H1 (cell line): ENCODE measurements around the gene PSMC2. TPM values are rescaled to one million over a fixed set of nuclear protein-coding genes. Genes with fewer than 3 reads are reported as not detected.

ENCODE experiments used
- CTCF ChIA-PET: fragments of 300-600 bp; sonication (Branson Sonifier 250); formaldehyde crosslinking; loops from one replicate; lab custom pipeline; 2021; ENCODE audit not compliant: partially characterized antibody; lab: Charles Lee
- POLR2A ChIA-PET: fragments of 300-600 bp; sonication (Branson Sonifier 250); formaldehyde crosslinking; loops from one replicate; lab custom pipeline; 2021; ENCODE audit warnings: inconsistent platforms; ENCODE audit not compliant: partially characterized antibody; lab: Charles Lee
- DNase-seq, 2 experiments: peaks; one replicate each; pipeline versions ENCODE4 v3.0.0 to v3.0.0-alpha.2; 2010 to 2022; ENCODE audit warnings: low spot score in 2 of 2, low read depth in 1 of 2, mixed read lengths in 1 of 2
- FAIRE-seq: peaks from 2 replicates; lab custom pipeline; 2011; peaks lifted over from hg19 to GRCh38; lab: Jason Lieb, UNC
- H2AFZ ChIP-seq: 2 replicates; pipeline ENCODE4 v1.8.1; 2012; ENCODE audit warnings: low read length, inconsistent platforms
- H2AK5ac ChIP-seq: 2 replicates; pipeline ENCODE4 v1.6.1; 2013; ENCODE audit warnings: low read depth, low read length
- H2BK120ac ChIP-seq: replicated peaks from 2 replicates; pipeline ENCODE3; 2013; ENCODE audit warnings: low read depth, low read length, inconsistent platforms
- H2BK12ac ChIP-seq: 2 replicates; pipeline ENCODE4 v1.6.1; 2013; ENCODE audit warnings: low read depth, low read length
- H2BK15ac ChIP-seq: 2 replicates; pipeline ENCODE4 v1.6.1; 2013; ENCODE audit warnings: low read length
- H2BK20ac ChIP-seq: 2 replicates; pipeline ENCODE4 v1.6.1; 2013; ENCODE audit warnings: low read length
- H2BK5ac ChIP-seq: 2 replicates; pipeline ENCODE4 v1.6.1; 2013; ENCODE audit warnings: low read depth, low read length
- H3K14ac ChIP-seq: 2 replicates; pipeline ENCODE4 v1.6.1; 2013; ENCODE audit warnings: inconsistent platforms; ENCODE audit not compliant: insufficient read length
- H3K18ac ChIP-seq: 2 replicates; pipeline ENCODE4 v1.6.1; 2013; ENCODE audit warnings: low read length; ENCODE audit errors: extremely low read depth
- H3K23ac ChIP-seq: 2 replicates; pipeline ENCODE4 v1.6.1; 2013; ENCODE audit warnings: inconsistent platforms; ENCODE audit not compliant: insufficient read length
- H3K23me2 ChIP-seq: 2 replicates; pipeline ENCODE4 v1.6.1; 2013; ENCODE audit warnings: low read depth, low read length
- H3K27ac ChIP-seq: 2 replicates; pipeline ENCODE4 v1.6.1; 2011; ENCODE audit warnings: low read depth, low read length, inconsistent platforms
- H3K27me3 ChIP-seq, 4 experiments: replicated peaks in 1 of 4; 1 replicate in 1 of 4; 2 replicates in 3 of 4; pipeline versions ENCODE4 v1.6.1 to v1.8.1; 2011 to 2013; ENCODE audit warnings: low read length in 3 of 4, mild to moderate bottlenecking in 3 of 4, inconsistent platforms in 2 of 4, mixed read lengths in 2 of 4, moderate library complexity in 1 of 4; ENCODE audit not compliant: control insufficient read depth in 3 of 4, insufficient read depth in 3 of 4; ENCODE audit errors: extremely low read depth in 1 of 4
- H3K36me3 ChIP-seq, 4 experiments: 2 replicates each; pipeline versions ENCODE4 v1.6.1 to v1.8.1; 2011 to 2013; ENCODE audit warnings: mild to moderate bottlenecking in 4 of 4, low read length in 3 of 4, moderate library complexity in 2 of 4, control low read depth in 1 of 4, inconsistent platforms in 1 of 4; ENCODE audit not compliant: insufficient read depth in 4 of 4, control insufficient read depth in 2 of 4
- H3K4ac ChIP-seq: replicated peaks from 2 replicates; pipeline ENCODE3; 2013; ENCODE audit warnings: low read length, low read depth, mixed read lengths, inconsistent platforms; ENCODE audit not compliant: insufficient read length
- H3K4me1 ChIP-seq, 4 experiments: replicated peaks in 1 of 4; 1 replicate in 1 of 4; 2 replicates in 3 of 4; pipeline versions ENCODE4 v1.6.1 to v1.8.1; 2011 to 2013; ENCODE audit warnings: low read length in 3 of 4, inconsistent platforms in 2 of 4, mixed read lengths in 1 of 4; ENCODE audit not compliant: insufficient read depth in 4 of 4, control insufficient read depth in 3 of 4
- H3K4me2 ChIP-seq, 2 experiments: 2 replicates each; pipeline versions ENCODE4 v1.6.1 to v1.8.1; 2011 to 2013; ENCODE audit warnings: low read depth in 2 of 2, low read length in 2 of 2, control low read depth in 1 of 2, inconsistent platforms in 1 of 2, mild to moderate bottlenecking in 1 of 2; ENCODE audit not compliant: insufficient read depth in 1 of 2
- H3K4me3 ChIP-seq, 4 experiments: fragments of 200-600, 300-600 bp in 1 of 4; sonication (generic), shearing (Covaris generic), sonication (Bioruptor Twin) in 1 of 4; 2 replicates each; pipeline versions ENCODE4 v1.5.1 to v1.8.1; 2011 to 2016; ENCODE audit warnings: low read length in 4 of 4, low read depth in 3 of 4, control low read depth in 2 of 4, inconsistent platforms in 2 of 4, mild to moderate bottlenecking in 2 of 4, mixed read lengths in 1 of 4, moderate library complexity in 1 of 4; ENCODE audit not compliant: insufficient read depth in 2 of 4; ENCODE audit errors: extremely low read depth in 1 of 4
- H3K56ac ChIP-seq: replicated peaks from 2 replicates; pipeline ENCODE3; 2013; ENCODE audit warnings: low read depth, mild to moderate bottlenecking, mixed read lengths, low read length, inconsistent platforms; ENCODE audit not compliant: insufficient read length
- H3K79me1 ChIP-seq: 2 replicates; pipeline ENCODE4 v1.6.1; 2013; ENCODE audit warnings: low read depth, low read length, control low read depth
- H3K79me2 ChIP-seq, 2 experiments: 2 replicates each; pipeline versions ENCODE4 v1.6.1 to v1.8.1; 2012 to 2013; ENCODE audit warnings: low read length in 2 of 2, mild to moderate bottlenecking in 2 of 2, inconsistent platforms in 1 of 2; ENCODE audit not compliant: insufficient read depth in 2 of 2, control insufficient read depth in 1 of 2
- H3K9ac ChIP-seq, 4 experiments: replicated peaks in 1 of 4; 1 replicate in 1 of 4; 2 replicates in 3 of 4; pipeline versions ENCODE4 v1.6.1 to v1.8.1; 2011 to 2013; ENCODE audit warnings: low read depth in 3 of 4, low read length in 3 of 4, control low read depth in 2 of 4, mild to moderate bottlenecking in 2 of 4, moderate library complexity in 2 of 4, inconsistent platforms in 1 of 4; ENCODE audit errors: extremely low read depth in 1 of 4
- H3K9me3 ChIP-seq, 2 experiments: 2 replicates each; pipeline versions ENCODE4 v1.6.1 to v1.8.1; 2012 to 2013; ENCODE audit warnings: mild to moderate bottlenecking in 2 of 2, moderate library complexity in 2 of 2, control low read depth in 1 of 2, inconsistent platforms in 1 of 2, low read depth in 1 of 2, low read length in 1 of 2, mixed read lengths in 1 of 2; ENCODE audit not compliant: insufficient read depth in 2 of 2
- H4K20me1 ChIP-seq, 2 experiments: replicated peaks in 1 of 2; 2 replicates each; pipeline versions ENCODE3 to v1.8.1; 2011 to 2013; ENCODE audit warnings: inconsistent platforms in 2 of 2, low read length in 2 of 2, mild to moderate bottlenecking in 1 of 2; ENCODE audit not compliant: insufficient read depth in 2 of 2, control insufficient read depth in 1 of 2
- H4K5ac ChIP-seq: 2 replicates; pipeline ENCODE4 v1.6.1; 2013; ENCODE audit warnings: low read length, low read depth, mixed read lengths, inconsistent platforms; ENCODE audit not compliant: insufficient read length
- H4K8ac ChIP-seq: 2 replicates; pipeline ENCODE4 v1.8.0; 2013; ENCODE audit warnings: mild to moderate bottlenecking, moderate library complexity, low read length, inconsistent platforms; ENCODE audit not compliant: insufficient read depth; ENCODE audit errors: extremely low read depth
- H4K91ac ChIP-seq: replicated peaks from 2 replicates; pipeline ENCODE3; 2013; ENCODE audit warnings: low read length, mixed read lengths, inconsistent platforms; ENCODE audit not compliant: insufficient read length
- CBX5 ChIP-seq: fragments of 300-800, 300-1000 bp; sonication (generic); IDR thresholded peaks from 2 replicates; pipeline ENCODE4 v1.7.1; 2016; ENCODE audit warnings: antibody characterized with exemption, low read length, low read depth
- CREB1 ChIP-seq: IDR thresholded peaks from 2 replicates; pipeline ENCODE4 v1.6.1; 2012; ENCODE audit warnings: inconsistent platforms
- EP300 ChIP-seq, 2 experiments: IDR thresholded peaks; 1 replicate in 1 of 2; 2 replicates in 1 of 2; pipeline ENCODE4 v1.6.1; 2011 to 2012; ENCODE audit warnings: low read depth in 2 of 2, low read length in 2 of 2, mild to moderate bottlenecking in 2 of 2, borderline replicate concordance in 1 of 2, inconsistent platforms in 1 of 2, moderate library complexity in 1 of 2
- EZH2 ChIP-seq: fragments of 200-600 bp; sonication (generic); IDR thresholded peaks from 2 replicates; pipeline ENCODE4 v1.7.1; 2012; ENCODE audit warnings: low read depth, mild to moderate bottlenecking, moderate library complexity, low read length, inconsistent platforms; ENCODE audit not compliant: severe bottlenecking
- HDAC2 ChIP-seq, 2 experiments: fragments of 300-600 bp in 1 of 2; sonication (generic) in 1 of 2; IDR thresholded peaks; 2 replicates each; pipeline ENCODE4 v1.6.1; 2011 to 2012; ENCODE audit warnings: low read depth in 2 of 2, low read length in 2 of 2, mild to moderate bottlenecking in 2 of 2, moderate library complexity in 2 of 2, borderline replicate concordance in 1 of 2, inconsistent platforms in 1 of 2
- JUN ChIP-seq: IDR thresholded peaks from 2 replicates; pipeline ENCODE4 v1.6.1; 2011; ENCODE audit warnings: low read depth, mild to moderate bottlenecking, improper control_type of control experiment, low read length
- KDM1A ChIP-seq: fragments of 200-600, 300-600 bp; sonication (generic); IDR thresholded peaks from 2 replicates; pipeline ENCODE4 v1.7.1; 2016; ENCODE audit warnings: mild to moderate bottlenecking, low read length, borderline replicate concordance
- POLR2AphosphoS5 ChIP-seq: IDR thresholded peaks from 2 replicates; pipeline ENCODE4 v1.6.1; 2011; ENCODE audit warnings: low read depth, low read length
- RAD21 ChIP-seq, 2 experiments: IDR thresholded peaks in 1 of 2; conservative IDR thresholded peaks in 1 of 2; 2 replicates each; pipeline ENCODE4 v1.6.1; 2011; ENCODE audit warnings: low read depth in 2 of 2, low read length in 2 of 2, improper control_type of control experiment in 1 of 2, inconsistent platforms in 1 of 2, mild to moderate bottlenecking in 1 of 2, moderate library complexity in 1 of 2
- RXRA ChIP-seq: IDR thresholded peaks from 2 replicates; pipeline ENCODE4 v1.6.1; 2011; ENCODE audit warnings: low read depth, mild to moderate bottlenecking, low read length, moderate library complexity; ENCODE audit not compliant: insufficient read depth
- SAP30 ChIP-seq: fragments of 300-600 bp; sonication (generic); IDR thresholded peaks from 2 replicates; pipeline ENCODE4 v1.7.1; 2012; ENCODE audit warnings: low read length, moderate library complexity, mild to moderate bottlenecking, inconsistent platforms; ENCODE audit not compliant: insufficient read depth, insufficient replicate concordance
- TBP ChIP-seq: IDR thresholded peaks from 2 replicates; pipeline ENCODE4 v1.6.1; 2011; ENCODE audit warnings: low read depth, low read length, improper control_type of control experiment
- ZNF274 ChIP-seq: IDR thresholded peaks from 2 replicates; pipeline ENCODE4 v1.7.0; 2012; ENCODE audit warnings: low read length, borderline replicate concordance; ENCODE audit errors: extremely low read depth
- WGBS, 2 experiments: shearing (Covaris generic) in 1 of 2; methylation state at CpG; one replicate each; pipeline versions ENCODE4 v1.1.6 to v1.1.7; 2013 to 2015; ENCODE audit warnings: low lambda C conversion rate in 2 of 2, mixed read lengths in 2 of 2, inconsistent platforms in 1 of 2, low coverage in 1 of 2, missing lambda C conversion rate in 1 of 2; ENCODE audit not compliant: insufficient replicate concordance in 2 of 2, insufficient coverage in 1 of 2, insufficient read length in 1 of 2; ENCODE audit errors: extremely low coverage in 1 of 2, missing lambda C conversion rate in 1 of 2; 5-methylcytosine and 5-hydroxymethylcytosine counted together
- polyA plus RNA-seq, 7 experiments: library from polyadenylated mRNA; depleted of rRNA in 3 of 7; stranded (reverse) in 5 of 7; unstranded in 2 of 7; fragments of >200 nt in 5 of 7; fragments of 200-250 nt in 2 of 7; gene quantifications; 1 replicate in 5 of 7; 2 replicates in 1 of 7; 4 replicates in 1 of 7; pipeline versions ENCODE4 v1.2.1 to v1.2.3, GENCODE V29; 2011 to 2013; ENCODE audit warnings: missing spikeins in 2 of 7, mixed read lengths in 2 of 7
- total RNA-seq: library from RNA; stranded (reverse); fragmentation: NEBNext Ultra II Directional; extraction: Animal tissue kit (Norgen Biotek cat#: 25700); gene quantifications from 2 replicates; pipeline ENCODE4 v1.2.1, GENCODE V29; 2021

The PSMC2 gene
- total and polyA plus RNA-seq, 2 of the 8 experiments (the other 6 are each of a cell fraction or from before 2014, with no cell fraction given) = 80.9 to 141 TPM

DNA sequence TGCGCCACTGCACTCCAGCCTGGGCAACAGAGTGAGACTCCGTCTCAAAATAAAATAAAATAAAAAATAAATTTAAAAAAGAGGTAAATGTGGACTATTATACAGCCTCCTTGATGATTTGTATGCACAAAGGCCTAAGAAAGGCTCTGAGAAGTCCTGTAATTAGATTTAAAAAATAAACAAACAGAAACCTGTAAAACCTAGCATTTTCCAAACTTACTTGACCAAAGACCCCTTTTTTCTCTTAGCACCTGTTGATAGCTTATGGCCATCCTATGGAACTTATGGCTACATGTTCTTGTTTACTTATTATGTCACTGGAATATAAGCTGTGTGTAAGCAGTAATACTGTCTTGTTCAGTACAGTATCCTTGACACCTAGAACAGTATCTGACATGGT is 8.6 kb upstream of the PSMC2 start:
- Histone ChIP-seq H3K4me1 (peaks cover 0 to 6% (median 2%) of the 10 kb centered on the region in 4 experiments; a peak in 2 of 7 replicates), H3K18ac (no peak overlapping the region), H2BK20ac (no peak overlapping the region), H3K4me3 (no peak overlapping the region), H3K9me3 (no peaks in the 10 kb centered on the region), H3K79me2 (peaks cover 12 to 55% of the 10 kb centered on the region in 2 experiments), H4K8ac (no peak overlapping the region), H3K4me2 (no peak overlapping the region), H4K91ac (no peak overlapping the region), H2BK12ac (no peak overlapping the region), H3K23ac (no peak overlapping the region), H3K23me2 (peaks cover 4% of the 10 kb centered on the region), H3K27ac (no peak overlapping the region), H2BK5ac (no peak overlapping the region), H3K4ac (no peak overlapping the region), H3K56ac (no peak overlapping the region), H4K20me1 (peaks cover 2% of the 10 kb centered on the region in 2 experiments), H2BK15ac (no peak overlapping the region), H2BK120ac (no peak overlapping the region), H3K27me3 (no peaks in the 10 kb centered on the region), H3K9ac (no peak overlapping the region), H2AK5ac (no peak overlapping the region), H2AFZ (no peak overlapping the region), H4K5ac (no peak overlapping the region), H3K36me3 (peaks cover 15 to 56% (median 39%) of the 10 kb centered on the region in 4 experiments), H3K79me1 (peaks cover 6% of the 10 kb centered on the region; the same call in 1 of the 2 replicates), H3K14ac (no peak overlapping the region)
- no peak for FAIRE-seq
- DNase-seq = no peak
- ChIA-PET CTCF (interaction anchor here (0.7 to 1.3 kb wide), 2 partner anchors 13 to 16 kb away, joined by 3 to 5 read pairs; no protein-coding TSS in a partner anchor), POLR2A (interaction anchor here (1.2 to 2.4 kb wide), 5 partner anchors 9 to 32 kb away, joined by 3 to 9 read pairs (median 5); partner anchors contain the start of gene PSMC2)
- WGBS, 2 experiments = 100% methylated on average over 2 of the region's 2 CpGs; no CpG with 5 or more reads in 1 of the 2 experiments
- TF ChIP-seq CREB1 (no peak), KDM1A (no peak), CBX5 (no peak), EP300 (IDR thresholded peaks at IDR 0.05; ENCODE audit: borderline replicate concordance in 1 of 2, low read depth in 2 of 2, low read length in 2 of 2) (no peak), HDAC2 (IDR thresholded peaks at IDR 0.05; ENCODE audit: borderline replicate concordance in 1 of 2, low read depth in 2 of 2, low read length in 2 of 2) (no peak), RXRA (no peak), EZH2 (no peak), TBP (no peak), ZNF274 (no peak), RAD21 (IDR thresholded peaks at IDR 0.05 in 1 of 2, conservative IDR thresholded peaks at IDR 0.05 in 1 of 2; ENCODE audit: low read depth in 2 of 2, low read length in 2 of 2) (no peak), JUN (no peak), SAP30 (no peak), POLR2AphosphoS5 (no peak)
